GM19193 (cell line): ENCODE data around the gene KIF26B.

Source experiments
- POLR2A ChIP-seq: IDR thresholded peaks from 4 replicates; pipeline ENCODE4 v1.6.1; 2011; ENCODE audit not compliant: insufficient read depth, insufficient read length; ENCODE audit errors: extremely low read depth

Gene KIF26B

DNA sequence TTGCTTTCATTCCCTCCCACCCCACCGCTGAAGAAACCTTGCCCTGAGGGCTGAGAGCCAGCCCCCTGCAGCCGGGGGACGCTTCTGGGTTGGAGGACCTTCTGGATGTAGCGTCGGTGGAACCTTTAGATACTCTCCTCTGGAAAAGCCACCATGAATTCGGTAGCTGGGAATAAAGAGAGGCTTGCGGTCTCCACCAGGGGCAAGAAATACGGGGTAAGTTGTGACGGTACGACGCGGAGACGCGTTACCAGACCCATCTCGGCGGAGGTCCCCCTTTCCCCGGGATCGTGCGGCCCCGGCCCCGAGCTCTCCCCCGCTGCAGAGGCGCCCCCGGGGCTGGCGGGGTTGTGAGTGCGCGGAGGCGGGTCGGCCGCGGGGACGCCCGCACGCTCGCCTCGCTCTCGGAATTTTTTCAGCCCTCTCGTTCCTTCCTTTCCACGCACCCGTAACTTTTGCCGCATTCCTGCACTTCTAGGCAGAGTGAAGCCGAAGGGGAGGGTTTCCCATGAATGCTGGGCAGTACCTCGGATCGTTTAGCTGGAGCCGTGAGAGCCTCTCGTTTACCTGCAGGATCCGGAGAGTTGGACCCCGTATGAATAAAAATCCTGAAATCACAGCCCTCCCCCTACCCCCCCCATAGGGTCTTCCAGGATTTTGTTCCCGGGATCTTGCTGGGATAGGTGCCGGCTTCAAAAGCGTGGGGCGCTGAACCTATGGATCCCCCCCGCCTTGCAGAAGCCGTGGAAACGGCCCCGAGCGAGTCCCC, 671 bp downstream of the KIF26B start:
- TF ChIP-seq POLR2A, result no peak

DNA sequence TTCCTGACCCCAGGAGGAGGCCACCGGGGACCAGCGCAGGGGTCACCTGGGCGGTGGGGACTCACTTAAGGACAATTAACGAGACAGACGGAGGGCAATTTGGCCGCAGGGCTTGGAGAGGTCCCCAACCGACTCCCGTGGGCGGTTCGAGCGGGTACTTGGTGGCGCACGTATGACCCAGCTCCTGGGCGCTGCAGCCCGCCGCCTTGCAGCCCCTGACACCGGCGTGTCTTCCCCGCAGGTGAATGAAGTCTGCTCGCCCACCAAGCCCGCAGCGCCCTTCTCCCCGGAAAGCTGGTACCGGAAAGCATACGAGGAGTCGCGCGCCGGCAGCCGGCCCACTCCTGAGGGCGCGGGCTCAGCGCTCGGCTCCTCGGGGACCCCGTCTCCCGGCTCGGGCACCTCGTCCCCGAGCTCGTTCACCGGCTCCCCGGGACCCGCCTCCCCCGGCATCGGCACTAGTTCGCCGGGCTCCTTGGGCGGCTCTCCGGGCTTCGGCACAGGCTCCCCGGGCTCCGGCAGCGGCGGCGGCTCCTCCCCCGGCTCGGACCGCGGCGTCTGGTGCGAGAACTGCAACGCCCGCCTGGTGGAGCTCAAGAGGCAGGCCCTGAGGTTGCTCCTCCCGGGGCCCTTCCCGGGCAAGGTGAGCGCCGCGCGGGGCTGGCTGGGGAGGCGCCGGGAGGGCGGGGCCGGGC, 1.4 kb downstream of the KIF26B start:
- no peak for TF ChIP-seq POLR2A

DNA sequence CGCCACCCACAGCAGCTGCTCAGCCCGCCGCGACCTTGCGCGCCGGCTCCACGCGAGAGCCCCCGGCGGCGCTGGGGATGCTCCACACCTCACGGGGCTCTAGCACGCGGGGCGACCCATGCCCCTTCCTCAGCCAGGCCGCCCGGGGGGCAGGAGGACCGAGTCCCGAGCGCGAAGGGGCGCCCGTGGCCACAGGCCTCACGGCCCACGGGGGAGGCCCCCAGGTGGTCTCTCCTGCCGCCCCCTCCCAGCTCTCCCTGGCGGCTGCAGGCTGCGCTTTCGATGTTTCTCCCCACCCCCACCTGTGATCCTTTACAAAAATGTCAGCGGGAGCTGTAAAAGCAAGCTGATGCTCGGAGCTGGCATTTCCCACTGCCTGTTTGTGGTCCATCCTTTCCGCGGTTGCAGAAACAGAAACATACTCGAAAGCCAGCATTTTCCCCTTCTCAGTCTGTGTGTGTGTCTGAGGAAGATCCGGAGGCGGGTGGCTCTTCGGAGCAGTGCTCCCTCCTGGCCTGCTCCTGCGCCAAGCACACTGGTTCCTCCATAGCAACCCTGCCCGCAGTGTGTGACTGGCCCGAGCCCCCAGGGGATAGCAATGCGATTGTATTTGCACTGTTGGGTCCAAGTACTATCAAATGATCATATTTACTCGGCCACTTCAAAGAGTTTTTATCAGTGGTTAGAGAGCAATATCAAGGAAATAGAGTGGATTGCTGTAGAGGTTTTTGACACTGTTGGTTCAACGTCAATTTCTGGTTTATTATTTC, 2.1 kb downstream of the KIF26B start:
- TF ChIP-seq POLR2A, result no peak

DNA sequence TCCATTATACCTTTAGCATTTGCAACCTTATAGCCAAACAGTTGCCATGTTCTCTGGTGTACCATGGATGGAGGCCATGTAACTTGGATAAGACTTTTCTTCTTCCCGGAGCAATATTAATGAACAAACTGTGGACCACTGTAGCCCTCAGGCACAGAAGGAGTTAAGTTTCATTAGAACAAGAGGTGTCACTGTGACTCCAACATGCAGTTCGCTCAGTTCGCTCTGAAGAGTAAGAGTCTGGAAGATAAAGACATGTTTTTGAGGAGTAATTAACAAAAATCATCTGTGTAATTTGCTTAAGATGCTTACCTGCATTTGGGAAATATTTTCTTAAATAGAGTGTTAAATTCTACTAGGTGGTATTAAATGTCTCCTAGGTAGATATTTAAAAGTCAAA, 4.1 kb downstream of the KIF26B start:
- no peak for TF ChIP-seq POLR2A

DNA sequence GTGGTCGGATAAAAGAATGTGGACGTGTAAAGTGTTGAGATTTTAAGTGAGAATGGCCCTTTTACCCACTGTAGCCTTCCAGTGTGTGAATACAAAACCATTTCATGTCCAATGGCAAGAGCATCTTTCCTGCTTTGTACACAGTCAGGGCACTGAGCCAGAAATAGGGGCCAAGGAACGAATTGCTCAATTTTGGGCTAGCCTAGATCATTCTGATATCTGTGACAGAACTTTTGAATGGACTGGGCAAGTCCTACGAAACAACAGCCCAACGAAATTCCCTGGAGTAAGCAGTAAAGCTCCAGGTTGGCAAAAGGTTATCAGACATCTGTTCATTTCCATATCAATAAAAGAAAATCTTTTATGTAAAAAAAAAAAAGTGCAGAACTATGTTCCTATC, 5.5 kb downstream of the KIF26B start:
- TF ChIP-seq POLR2A, result no peak

DNA sequence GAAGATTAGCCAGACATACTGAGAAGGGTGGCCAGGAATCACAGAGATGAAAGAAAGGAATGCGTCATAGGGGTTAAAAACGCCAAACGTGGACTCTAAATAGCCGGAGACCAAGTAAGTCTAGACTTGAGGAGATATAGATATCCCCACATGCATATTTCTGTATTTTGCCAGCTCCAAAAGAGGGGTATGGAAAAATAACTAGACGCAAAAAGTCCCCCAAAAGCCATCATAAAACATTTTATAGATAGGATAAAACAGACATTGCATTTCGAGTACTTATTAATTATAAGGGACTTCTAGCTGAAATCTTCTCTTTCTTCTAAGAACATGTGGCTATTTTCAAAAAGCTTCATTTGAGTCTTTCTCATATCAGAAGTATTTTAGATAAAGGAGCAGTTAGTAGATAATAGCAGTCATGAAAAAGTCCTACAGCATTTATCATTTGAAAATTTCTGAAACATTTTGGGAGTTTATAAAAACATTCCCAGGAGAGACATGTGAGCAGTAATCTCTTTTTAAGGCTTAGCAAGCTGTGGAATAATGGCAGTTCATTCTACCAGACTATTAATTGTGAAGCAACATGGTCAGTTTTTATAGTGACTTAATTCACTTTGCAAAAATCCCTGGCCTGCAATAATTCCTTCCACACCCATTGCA, 6.1 kb downstream of the KIF26B start:
- TF ChIP-seq POLR2A, result no peak

DNA sequence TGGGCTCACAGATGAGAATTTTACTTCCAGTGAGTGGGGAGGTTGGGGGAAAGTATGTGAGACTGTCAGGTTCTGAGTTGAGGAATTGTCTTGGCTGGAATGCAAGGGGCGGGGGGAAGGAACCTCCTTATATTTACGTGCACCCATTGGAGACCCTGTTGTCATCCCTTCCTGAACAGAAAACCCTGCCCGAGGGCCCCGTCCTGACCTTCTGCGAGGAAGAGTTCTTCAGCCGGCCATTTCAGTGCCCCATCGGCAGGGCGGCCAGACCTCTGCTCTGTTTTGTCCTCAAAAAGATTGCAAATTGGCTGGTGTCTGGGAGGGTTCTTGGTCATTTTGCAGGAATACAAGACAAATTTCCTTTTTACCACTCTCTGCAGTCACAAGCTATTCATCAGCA, 7.1 kb downstream of the KIF26B start:
- no peak for TF ChIP-seq POLR2A

DNA sequence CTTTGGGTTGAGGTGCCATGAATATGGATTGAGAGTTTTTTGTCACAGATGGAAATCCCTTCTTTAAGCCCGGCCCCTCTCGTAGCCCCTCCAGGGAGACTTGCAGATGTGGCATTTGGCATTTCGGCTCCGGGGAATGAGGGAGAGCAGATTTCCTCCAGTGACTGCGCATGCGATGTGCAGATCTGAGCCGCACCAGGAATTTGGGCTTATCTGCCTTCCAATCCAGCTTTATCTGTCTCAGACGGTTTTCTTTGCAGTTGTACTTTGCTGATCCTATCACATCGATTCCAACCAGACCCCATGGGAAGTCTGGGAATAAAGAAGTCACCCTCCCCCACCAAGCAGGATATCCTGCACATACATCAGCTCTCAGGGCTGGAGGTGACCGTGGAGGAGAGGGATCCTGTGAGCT, 11.7 kb downstream of the KIF26B start:
- no peak for TF ChIP-seq POLR2A

DNA sequence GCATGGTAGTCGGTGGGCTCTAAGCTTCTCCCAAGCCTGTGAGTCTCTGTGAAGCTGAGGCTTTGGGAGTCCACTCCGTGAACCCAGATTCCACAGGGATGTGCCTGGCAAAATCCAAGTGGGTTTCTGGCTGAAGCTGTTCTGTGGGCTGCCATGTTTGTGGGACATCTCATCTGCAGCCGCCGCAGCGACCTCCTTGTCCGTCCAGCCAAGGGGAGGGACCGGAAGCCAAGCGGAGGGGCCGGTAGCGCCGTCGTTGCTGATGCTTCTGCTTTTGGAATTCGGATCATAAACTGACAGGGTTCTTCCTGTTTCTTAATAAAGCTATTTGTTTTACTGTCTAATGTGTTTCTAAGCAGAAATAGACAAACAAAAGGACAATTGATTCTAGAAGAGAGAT, 13.3 kb downstream of the KIF26B start:
- TF ChIP-seq POLR2A, result no peak

DNA sequence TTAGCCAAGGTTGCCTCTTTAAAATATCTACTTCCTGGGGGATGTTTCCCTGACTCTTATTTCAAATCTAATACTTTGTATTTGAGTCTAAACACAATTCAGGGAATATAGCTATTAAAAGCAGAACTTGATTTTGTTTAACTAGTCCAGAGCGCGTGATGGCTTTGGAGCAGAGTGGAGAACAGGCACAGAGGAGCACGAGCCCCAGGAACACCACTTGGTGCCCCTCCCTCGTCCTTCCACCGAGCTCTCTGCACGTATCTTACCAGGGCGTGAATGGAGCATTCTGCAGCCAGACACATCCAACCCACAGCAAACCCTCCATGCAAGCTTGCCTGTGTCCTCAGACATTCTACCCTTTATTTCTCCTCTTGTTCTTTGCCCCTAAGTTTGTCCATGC, 14.1 kb downstream of the KIF26B start:
- no peak for TF ChIP-seq POLR2A

DNA sequence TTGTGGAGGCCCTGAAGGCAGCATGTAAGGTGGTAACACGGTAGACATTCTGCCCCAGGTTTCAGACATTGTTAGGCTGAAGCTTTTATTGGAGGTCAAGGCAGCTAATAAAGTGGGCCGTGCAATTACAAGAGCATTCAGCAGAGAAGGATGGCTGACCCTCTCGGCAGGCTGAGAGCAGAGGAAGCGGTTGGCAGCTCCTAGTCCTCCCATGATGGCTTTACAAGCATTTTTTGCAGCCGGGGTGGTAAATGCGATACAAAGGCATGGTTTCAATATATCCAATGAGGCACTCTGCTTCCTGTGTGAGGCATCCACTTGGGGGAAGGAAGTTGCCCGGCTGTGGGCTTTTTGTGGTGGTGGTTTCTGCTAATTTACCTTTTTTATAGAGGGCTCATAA, 14.6 kb downstream of the KIF26B start:
- TF ChIP-seq POLR2A, result no peak

DNA sequence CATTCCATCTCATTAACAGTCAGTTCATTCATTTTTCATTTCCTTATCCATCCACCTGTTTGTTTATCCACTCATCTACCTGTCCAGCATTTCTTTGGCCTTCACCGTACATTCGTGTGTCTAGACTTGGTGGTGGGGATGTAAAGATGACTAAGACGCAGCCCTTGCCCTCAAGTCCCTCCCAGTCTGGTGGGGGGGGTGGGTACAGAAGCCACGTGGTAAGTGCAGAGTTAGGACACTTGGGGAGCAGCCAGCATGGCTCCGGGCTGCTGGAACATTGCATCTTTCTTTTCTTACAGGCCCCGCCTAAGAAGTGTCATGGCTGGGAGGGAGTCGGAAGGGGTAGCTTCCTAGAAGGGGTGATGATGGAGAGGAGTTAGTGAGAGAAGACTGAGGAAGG, 17.2 kb downstream of the KIF26B start:
- TF ChIP-seq POLR2A, result no peak

DNA sequence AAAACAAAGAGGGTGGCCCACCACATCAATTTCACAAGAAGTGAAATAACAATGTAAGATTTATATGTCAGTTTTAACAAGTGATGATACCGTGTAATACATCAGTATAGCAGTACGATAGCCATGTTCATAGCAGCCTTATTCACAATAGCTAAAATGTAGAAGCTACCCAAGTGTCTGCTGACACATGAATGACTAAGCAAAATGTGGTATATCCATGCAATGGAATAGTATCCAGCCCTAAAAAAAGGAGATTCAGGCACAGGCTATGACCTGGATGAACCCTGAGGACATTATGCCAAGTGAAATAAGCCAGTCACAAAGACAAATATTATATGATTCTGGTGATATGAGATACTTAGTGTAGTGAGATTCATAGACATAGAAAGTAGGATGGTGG, 18.0 kb downstream of the KIF26B start:
- no peak for TF ChIP-seq POLR2A

DNA sequence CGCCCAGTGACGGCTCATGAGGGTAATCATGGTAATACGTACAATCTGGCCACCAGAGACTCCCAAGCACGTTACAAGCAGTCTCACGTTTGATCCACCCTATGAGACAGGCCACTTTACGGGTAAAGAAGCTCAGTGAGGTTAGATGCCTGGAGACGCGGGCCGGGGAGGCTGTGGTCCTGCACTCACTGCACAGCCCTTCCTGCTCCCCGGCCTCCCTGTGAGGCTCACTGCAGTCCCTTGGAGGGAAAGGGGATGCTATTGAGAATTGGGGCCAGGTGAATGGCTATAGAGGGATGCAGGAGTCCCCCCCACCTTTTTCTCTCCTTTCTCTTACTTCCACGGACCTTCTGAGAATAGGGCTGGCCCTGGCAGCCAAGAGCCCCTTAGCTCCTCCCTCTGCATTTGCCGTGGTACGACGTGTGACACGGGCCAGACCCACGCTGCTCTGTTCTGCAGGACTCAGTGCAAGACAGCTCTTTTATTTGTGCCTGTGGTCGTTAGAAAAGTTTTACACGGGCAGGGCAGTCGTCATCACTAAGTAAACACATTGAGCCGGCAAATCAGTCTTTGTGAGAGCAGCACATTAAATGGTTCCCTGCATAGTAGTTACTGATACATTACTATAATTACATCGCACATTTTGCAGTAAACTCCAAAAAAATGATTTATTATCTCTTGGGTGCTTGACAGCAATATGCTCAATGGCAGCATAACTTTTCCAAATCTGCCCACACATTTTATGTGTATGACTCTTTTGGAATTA, 18.8 kb downstream of the KIF26B start:
- TF ChIP-seq POLR2A, result no peak
